ENCODE results near the gene RING1.

DNA sequence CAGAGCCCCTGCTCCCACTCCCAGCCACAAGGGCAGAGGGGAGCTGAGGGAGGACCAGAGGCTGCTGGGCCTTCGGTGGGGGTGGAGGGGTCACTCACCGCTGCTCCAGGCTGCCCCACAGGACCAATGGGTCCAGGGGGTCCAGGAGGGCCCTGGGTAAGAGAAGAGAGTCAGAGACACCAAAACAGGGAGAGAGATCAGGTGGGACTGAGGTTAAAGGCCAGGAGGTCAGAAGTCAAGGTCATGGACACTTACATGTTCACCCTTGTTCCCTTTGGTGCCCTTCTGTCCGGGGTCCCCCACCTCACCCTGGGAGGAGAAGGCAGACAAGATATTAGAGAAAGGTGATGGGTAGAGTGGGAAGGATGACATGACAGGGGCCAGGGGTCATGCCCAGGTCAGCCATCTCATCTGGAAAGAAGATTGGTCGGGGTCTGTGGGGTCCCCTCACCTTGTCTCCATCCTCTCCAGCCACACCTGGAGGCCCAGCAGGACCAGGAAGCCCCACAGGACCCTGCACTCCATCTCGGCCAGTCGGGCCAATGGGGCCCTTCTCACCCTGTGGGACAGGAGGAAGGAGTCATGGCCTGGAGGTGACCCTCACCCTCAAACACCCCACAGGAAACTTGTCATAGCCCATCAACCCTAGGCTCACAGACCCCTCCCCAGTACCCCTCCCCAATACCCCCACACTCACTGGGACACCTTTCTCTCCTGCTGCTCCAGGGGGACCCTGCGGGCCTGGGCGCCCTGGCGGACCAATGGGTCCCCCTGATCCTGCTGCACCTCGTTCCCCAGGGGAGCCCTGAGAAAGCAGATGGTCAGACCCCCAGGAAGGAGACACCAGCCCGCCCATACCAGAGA is 37.1 kb upstream of the RING1 start:
- TF ChIP-seq GATA3 (IDR thresholded peaks at IDR 0.05; ENCODE audit: low read depth, low read length) (no peak), GATA2 (IDR thresholded peaks at IDR 0.05; ENCODE audit: low read depth, low read length) (no peak)

All from SH-SY5Y (cell line).